ENCODE measurements around the gene SAMD9L. TPM values are rescaled to one million over a fixed set of nuclear protein-coding genes. Genes with fewer than 3 reads are reported as not detected.

Gene SAMD9L
- total RNA-seq, 4 donors from 2014 or later: 10.3 to 19.0 (median 13.3) TPM

DNA sequence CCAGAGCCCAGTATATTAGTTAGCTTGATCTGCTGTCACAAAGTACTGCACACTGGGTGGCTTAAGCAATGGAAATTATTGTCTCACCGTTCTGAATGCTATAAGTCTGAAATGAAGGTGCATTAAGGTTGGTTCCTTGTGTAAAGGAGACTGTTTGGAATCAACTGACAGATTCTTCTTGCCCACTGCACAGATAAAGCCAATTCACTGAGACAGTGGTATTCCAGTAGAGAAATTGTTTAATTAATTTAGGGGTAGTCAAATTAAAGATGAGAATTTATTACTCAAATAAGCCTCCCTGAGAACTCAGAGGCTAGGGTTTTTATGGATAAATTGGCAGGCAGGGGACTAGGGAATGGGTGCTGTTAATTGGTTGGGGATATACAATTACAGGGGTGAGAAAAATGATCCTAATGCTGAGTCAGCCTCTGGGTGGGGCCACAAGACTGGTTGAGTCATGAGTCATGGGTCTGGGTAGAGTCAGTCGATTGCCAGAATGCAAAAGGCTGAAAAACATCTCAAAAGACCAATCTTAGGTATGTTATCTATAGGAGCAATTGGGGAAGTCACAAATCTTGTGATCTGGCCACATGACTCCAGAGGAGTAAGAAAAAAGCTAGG is 23.5 kb upstream of the SAMD9L start:
- Histone ChIP-seq H3K27me3 (no peaks in the 10 kb centered on the region), H3K4me3 (no peak overlapping the region), H3K4me1 (no peaks in the 10 kb centered on the region), H3K9me3 (peaks cover 0 to 36% (median 0%) of the 10 kb centered on the region in 4 donors), H3K27ac (no peak overlapping the region), H3K36me3 (no peaks in the 10 kb centered on the region)
- WGBS, 2 donors: 70 to 72% methylated on average over 2 of the region's 2 CpGs
- DNase-seq (ENCODE audit: low spot score in 2 of 2): no peak
- TF ChIP-seq EP300 (IDR thresholded peaks at IDR 0.05) (no peak), POLR2A (IDR thresholded peaks at IDR 0.05) (no peak), CTCF (IDR thresholded peaks at IDR 0.05) (no peak)

GRCh38 chr7:93165447-93165846 is 17.3 kb upstream of the SAMD9L start:
- Histone ChIP-seq H3K4me1 (no peaks in the 10 kb centered on the region), H3K36me3 (no peaks in the 10 kb centered on the region), H3K27me3 (no peaks in the 10 kb centered on the region), H3K4me3 (no peak overlapping the region), H3K27ac (no peak overlapping the region), H3K9me3 (peaks cover 0 to 23% (median 0%) of the 10 kb centered on the region in 4 donors)
- 56 to 65% methylated on average over 1 of the region's 1 CpG for whole genome bisulfite sequencing, 2 donors
- no peak for TF ChIP-seq EP300 (IDR thresholded peaks at IDR 0.05)
- no peak for TF ChIP-seq POLR2A (IDR thresholded peaks at IDR 0.05)
- TF ChIP-seq CTCF (IDR thresholded peaks at IDR 0.05): no peak
- no peak for DNase-seq (ENCODE audit: low spot score in 2 of 2)

DNA sequence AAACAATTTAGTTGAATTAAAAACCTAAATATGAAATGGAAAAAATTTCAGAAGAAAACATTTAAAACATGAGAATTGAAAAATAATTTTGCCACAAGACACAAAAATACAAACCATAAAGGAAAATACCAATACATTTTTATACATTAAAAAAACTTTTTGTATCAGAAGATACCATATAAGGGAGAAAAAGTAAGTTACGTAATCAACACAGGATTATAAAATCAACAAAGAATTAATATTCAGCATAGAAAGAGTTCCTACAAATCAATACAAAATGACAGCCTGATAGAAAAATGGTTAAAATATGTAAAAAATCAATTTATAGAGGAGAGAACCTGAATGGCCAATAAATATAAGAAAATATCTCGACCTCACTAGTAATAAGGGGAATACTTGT is 16.6 kb upstream of the SAMD9L start:
- Histone ChIP-seq H3K4me1 (no peaks in the 10 kb centered on the region), H3K9me3 (peaks cover 0 to 17% (median 0%) of the 10 kb centered on the region in 4 donors), H3K27ac (no peak overlapping the region), H3K27me3 (no peaks in the 10 kb centered on the region), H3K36me3 (no peaks in the 10 kb centered on the region), H3K4me3 (no peak overlapping the region)
- WGBS, 2 donors: 93 to 95% methylated on average over 2 of the region's 2 CpGs
- TF ChIP-seq POLR2A (IDR thresholded peaks at IDR 0.05) (no peak), EP300 (IDR thresholded peaks at IDR 0.05) (no peak), CTCF (IDR thresholded peaks at IDR 0.05) (no peak)
- DNase-seq (ENCODE audit: low spot score in 2 of 2): no peak

GRCh38 chr7:93161181-93161762 is 13.1 kb upstream of the SAMD9L start:
- no peak for DNase-seq (ENCODE audit: low spot score in 2 of 2)
- H3K4me1 ChIP-seq: no peaks in the 10 kb centered on the region
- TF ChIP-seq POLR2A (IDR thresholded peaks at IDR 0.05) (no peak), EP300 (IDR thresholded peaks at IDR 0.05) (no peak), CTCF (IDR thresholded peaks at IDR 0.05) (no peak)
- peaks cover 0 to 6% (median 0%) of the 10 kb centered on the region in 4 donors for H3K9me3 ChIP-seq
- H3K27me3 ChIP-seq: no peaks in the 10 kb centered on the region
- no peaks in the 10 kb centered on the region for H3K36me3 ChIP-seq
- WGBS, 2 donors: 90 to 93% methylated on average over 3 of the region's 3 CpGs
- no peak overlapping the region for H3K27ac ChIP-seq
- H3K4me3 ChIP-seq: no peak overlapping the region

DNA sequence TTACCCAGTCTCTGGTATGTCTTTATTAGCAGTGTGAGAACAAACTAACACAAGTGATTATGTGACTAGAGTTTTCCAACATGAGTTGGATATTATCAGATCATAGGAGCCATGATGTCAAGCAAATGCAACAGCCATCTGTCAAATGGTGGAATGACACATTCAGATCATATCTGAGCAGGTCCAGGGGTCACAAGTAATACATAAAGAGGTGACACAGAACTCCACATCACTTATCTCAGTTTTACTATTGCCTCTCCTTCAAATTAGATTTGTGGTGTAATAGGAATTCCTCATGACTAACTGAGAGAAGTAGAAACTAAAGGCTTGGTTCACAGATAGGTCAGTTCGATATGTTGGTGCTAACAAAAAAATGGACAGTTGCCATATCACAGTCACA is 12.2 kb upstream of the SAMD9L start:
- Histone ChIP-seq H3K9me3 (peaks cover 0 to 6% (median 0%) of the 10 kb centered on the region in 4 donors), H3K27ac (no peak overlapping the region), H3K27me3 (no peaks in the 10 kb centered on the region), H3K36me3 (no peaks in the 10 kb centered on the region), H3K4me3 (no peak overlapping the region), H3K4me1 (no peaks in the 10 kb centered on the region)
- WGBS, 2 donors: 68 to 76% methylated on average over 1 of the region's 1 CpG
- TF ChIP-seq POLR2A (IDR thresholded peaks at IDR 0.05) (no peak), EP300 (IDR thresholded peaks at IDR 0.05) (no peak), CTCF (IDR thresholded peaks at IDR 0.05) (no peak)
- DNase-seq (ENCODE audit: low spot score in 2 of 2): no peak
